Transverse colon (tissue), 4 donors: ENCODE data around the gene MCUB.

ENCODE experiments used
- CTCF ChIP-seq, 5 experiments: fragments of 200-600 bp in 3 of 5; fragments of 450-650 bp in 2 of 5; sonication (generic) in 3 of 5; IDR thresholded peaks; 1 replicate in 2 of 5; 2 replicates in 3 of 5; pipeline ENCODE4 v1.5.1; 2016 to 2017; ENCODE audit warnings: antibody characterized with exemption in 5 of 5, inconsistent platforms in 3 of 5, mild to moderate bottlenecking in 2 of 5, moderate library complexity in 1 of 5
- EP300 ChIP-seq: sonication (generic); formaldehyde crosslinking; IDR thresholded peaks from one replicate; pipeline ENCODE4 v1.6.1; 2017; ENCODE audit warnings: antibody characterized with exemption, low read depth
- POLR2A ChIP-seq: fragments of 450-650 bp; IDR thresholded peaks from one replicate; pipeline ENCODE4 v1.6.1; 2016; ENCODE audit warnings: antibody characterized with exemption, mild to moderate bottlenecking, moderate library complexity
- POLR2AphosphoS5 ChIP-seq, 3 donors: sonication (generic); formaldehyde crosslinking; IDR thresholded peaks; one replicate each; pipeline ENCODE4 v1.6.1; 2016; ENCODE audit warnings: antibody characterized with exemption in 3 of 3

GRCh38 chr4:109675181-109675580 is 115.1 kb downstream of the MCUB start:
- TF ChIP-seq POLR2A = no peak
- TF ChIP-seq CTCF (IDR thresholded peaks at IDR 0.05) = no peak
- TF ChIP-seq EP300 = no peak
- TF ChIP-seq POLR2AphosphoS5 (IDR thresholded peaks at IDR 0.05) = no peak
